ENCODE results near the gene KLHL21.
"Not testable (repeated sequence)": the region's sequence is repeated elsewhere in the genome, so short reads cannot be mapped to it uniquely, and the experiment has no call there.

Gene KLHL21

GRCh38 chr1:6582370-6582769 is 20.3 kb downstream of the KLHL21 start:
- peak; percentile 36 for DNase-seq (ENCODE audit: low spot score)

- DNase-seq (ENCODE audit: low spot score), result no peak
These were observed 20.9 kb downstream of the KLHL21 start for GRCh38 chr1:6581561-6582305.

GRCh38 chr1:6580593-6581409 is 21.9 kb downstream of the KLHL21 start:
- no peak for DNase-seq (ENCODE audit: low spot score)

GRCh38 chr1:6580119-6580592 is 22.5 kb downstream of the KLHL21 start:
- no peak for DNase-seq (ENCODE audit: low spot score)

GRCh38 chr1:6579374-6580118 is 23.1 kb downstream of the KLHL21 start, which contains the start of gene ZBTB48:
TSS of gene ZBTB48 (plus strand) at chr1:6579994. CDS start at chr1:6580610, 616 bp downstream.
- DNase-seq (ENCODE audit: low spot score), result peak; percentile 96

- DNase-seq (ENCODE audit: low spot score), result no peak
These were observed 23.9 kb downstream of the KLHL21 start for GRCh38 chr1:6578624-6579373.

GRCh38 chr1:6577831-6578525 is 24.7 kb downstream of the KLHL21 start:
- DNase-seq (ENCODE audit: low spot score), result no peak

GRCh38 chr1:6574818-6575217 is 27.9 kb downstream of the KLHL21 start:
- no peak for DNase-seq (ENCODE audit: low spot score)

GRCh38 chr1:6574025-6574620 is 28.5 kb downstream of the KLHL21 start:
- DNase-seq (ENCODE audit: low spot score), result no peak

- no peak for DNase-seq (ENCODE audit: low spot score)
These were observed 29.9 kb downstream of the KLHL21 start for GRCh38 chr1:6572653-6573383.

GRCh38 chr1:6570987-6571386 is 31.7 kb downstream of the KLHL21 start:
- DNase-seq (ENCODE audit: low spot score), result no peak

GRCh38 chr1:6570100-6570499 is 32.6 kb downstream of the KLHL21 start:
- no peak for DNase-seq (ENCODE audit: low spot score)

GRCh38 chr1:6569033-6569432 is 33.6 kb downstream of the KLHL21 start:
- no peak for DNase-seq (ENCODE audit: low spot score)

GRCh38 chr1:6560267-6560666 is 42.4 kb downstream of the KLHL21 start:
- no peak for DNase-seq (ENCODE audit: low spot score)

GRCh38 chr1:6559161-6559560 is 43.5 kb downstream of the KLHL21 start:
- not testable (repeated sequence) for DNase-seq (ENCODE audit: low spot score)

- no peak for DNase-seq (ENCODE audit: low spot score)
These were observed 45.1 kb downstream of the KLHL21 start for GRCh38 chr1:6557597-6557996.

- no peak for DNase-seq (ENCODE audit: low spot score)
These were observed 47.5 kb downstream of the KLHL21 start, which contains the start of gene TAS1R1 for GRCh38 chr1:6554907-6555778. TSS of gene TAS1R1 (plus strand) at chr1:6555307. CDS start at chr1:6555374, 67 bp downstream.

GRCh38 chr1:6554031-6554906 is 48.4 kb downstream of the KLHL21 start, which contains the start of gene NOL9:
TSS of gene NOL9 (minus strand) at chr1:6554513. CDS start at chr1:6554502, 11 bp downstream.
- peak; percentile 85 for DNase-seq (ENCODE audit: low spot score)

Measured in SW480 (cell line).